NCI-H1694 (cell line): ENCODE data around the gene ADAMTSL1.
A peak's percentile ranks its signal among the peaks of the same experiment; 100 is the strongest.

Source experiments
- DNase-seq: peaks from one replicate; lab custom pipeline; 2025; lab: John Stamatoyannopoulos, UW

The ADAMTSL1 gene

DNA sequence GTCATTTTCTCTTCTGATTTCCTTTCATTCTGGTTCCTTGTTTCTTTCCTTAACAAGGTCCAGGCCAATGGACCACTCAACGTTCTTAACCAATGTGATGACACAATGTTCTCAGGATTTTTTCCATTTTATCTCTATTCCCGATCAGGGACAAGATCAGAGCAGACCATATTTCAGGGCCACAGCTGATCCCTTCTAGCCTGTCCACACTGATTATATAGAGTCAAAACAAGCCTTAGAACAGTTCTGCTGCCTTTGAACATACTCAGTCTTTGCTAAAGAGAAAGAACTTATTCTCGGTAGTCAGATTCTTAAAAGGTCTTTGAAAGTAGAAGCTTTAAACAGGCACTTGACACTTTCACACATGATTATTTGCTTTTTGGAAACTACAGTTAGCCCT lies 188.4 kb downstream of the ADAMTSL1 start:
- no peak for DNase-seq

DNA sequence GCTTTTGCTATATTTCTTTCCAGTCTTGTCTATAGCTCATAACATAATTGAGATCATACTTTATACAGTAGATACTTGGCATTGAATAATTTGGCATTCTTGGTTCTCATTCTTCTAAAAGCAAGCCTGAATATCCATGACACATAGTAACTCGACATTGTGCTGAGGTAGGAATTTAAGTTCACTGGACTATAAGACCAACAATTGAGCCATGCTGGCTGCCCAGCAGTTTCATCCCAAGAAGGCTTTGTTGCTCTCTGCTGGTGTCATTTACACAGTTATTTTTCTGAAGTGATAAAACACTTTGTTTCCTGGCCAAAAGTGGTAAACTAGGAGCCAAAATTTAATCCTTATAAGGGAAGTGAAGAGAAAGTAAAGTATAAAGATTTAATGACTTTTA lies 192.0 kb downstream of the ADAMTSL1 start:
- no peak for DNase-seq

DNA sequence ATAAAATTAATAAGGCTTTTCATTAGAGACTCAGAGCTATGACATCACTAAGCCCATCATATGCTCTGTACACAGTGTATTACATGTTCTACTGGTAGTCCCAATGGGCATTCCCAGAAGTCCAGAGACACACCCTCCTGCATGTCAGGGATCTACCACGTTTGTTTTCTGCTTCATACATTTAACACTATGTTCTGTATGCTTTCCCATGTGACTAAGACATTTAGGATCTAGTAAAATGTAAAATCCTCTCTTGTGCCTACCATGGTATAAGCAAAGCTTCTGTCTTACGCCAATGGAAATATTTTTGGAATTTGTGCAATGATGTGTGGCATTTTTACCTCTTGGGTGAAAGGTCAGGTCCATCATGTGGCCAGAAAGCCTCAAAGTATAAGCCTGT lies 192.4 kb downstream of the ADAMTSL1 start:
- no peak for DNase-seq

DNA sequence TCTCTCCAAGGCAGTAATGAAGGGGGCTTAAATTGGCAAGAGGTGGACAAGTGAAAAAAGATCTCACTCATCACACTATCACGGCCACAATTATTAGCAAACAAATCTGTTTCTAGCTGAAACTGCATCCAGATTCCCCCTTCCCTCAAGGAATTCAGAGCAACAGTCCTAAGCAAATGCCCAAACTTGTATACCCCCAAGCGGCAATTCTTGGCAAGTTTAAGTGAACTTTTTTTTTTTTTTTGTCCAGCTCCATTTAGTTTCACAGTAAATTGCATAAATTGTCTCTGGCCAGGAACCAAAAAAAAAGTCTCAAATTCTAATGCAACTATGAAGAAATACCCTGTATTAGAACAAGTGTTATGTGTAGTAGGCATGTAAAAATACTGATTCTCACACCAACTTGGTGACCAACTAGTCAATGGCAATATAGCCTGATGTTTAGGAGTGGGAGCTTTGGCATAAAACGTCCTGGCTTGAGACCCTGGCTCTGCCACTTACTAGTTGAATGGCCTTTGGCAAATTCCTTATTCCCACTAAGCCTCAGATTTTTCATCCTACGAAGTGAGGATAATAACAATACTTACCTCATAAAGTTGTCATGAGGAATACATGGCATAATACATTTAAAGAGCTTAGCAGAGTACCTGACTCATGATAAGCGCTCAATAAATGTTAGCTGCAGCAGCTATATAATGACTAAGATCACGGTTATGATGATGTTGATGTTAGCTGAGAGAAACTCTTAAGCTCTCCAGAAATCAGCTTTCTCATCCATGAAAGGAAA lies 193.2 kb downstream of the ADAMTSL1 start:
- no peak for DNase-seq

DNA sequence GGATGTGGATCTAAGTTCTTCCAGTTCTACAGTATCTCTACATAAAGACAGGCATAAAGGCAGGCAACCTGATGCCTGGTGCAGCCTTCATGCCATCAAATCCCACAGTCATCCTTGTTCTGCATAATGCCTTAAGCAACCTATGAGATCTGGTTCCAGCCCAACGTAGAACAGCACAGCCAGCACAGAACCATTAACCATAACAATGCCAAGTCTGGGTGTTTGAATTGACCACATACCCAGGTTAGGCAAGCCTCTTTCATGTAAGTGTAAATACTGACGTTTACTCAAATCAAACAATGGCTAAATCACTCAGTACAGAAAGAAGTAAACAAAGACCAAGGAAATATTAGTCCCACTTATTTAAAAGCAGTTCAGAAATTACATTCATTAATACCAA lies 195.0 kb downstream of the ADAMTSL1 start:
- DNase-seq: no peak

DNA sequence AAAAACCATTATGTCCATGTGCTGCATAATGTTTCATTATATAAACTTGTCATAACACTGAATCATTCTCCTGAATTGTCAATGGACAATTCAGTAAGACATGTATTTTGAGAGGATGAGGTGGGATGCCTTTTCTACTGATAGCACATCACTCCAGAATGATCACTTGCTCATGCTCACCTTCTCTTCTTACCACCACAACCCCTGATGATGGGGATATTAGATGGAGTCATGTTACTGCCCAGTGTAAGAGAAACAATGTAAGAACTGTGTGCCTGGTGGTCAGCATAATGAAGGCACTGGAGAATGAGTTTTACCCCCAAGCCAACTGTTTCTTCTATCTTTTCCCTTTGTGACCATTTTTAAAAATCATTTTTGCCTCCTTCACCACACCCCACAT lies 198.8 kb downstream of the ADAMTSL1 start:
- no peak for DNase-seq

DNA sequence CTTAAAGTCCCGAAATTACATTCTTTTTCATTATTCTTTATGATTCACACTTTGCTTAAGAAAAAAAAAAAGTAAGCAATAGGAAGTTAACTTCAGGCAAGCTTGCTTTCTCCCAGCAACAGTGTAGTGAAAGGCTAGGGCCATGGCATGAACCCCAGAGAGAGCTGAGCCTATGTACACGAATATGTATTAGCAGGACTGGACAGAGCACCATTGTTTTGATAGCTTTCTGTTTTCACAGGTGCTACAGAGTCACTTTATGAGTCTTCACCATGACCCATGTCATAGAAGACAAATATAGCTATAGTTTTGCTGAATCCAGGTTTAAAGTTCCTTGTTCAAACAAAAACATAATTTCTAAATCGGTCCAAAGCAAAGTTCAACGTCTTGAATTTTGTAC lies 199.2 kb downstream of the ADAMTSL1 start:
- no peak for DNase-seq

DNA sequence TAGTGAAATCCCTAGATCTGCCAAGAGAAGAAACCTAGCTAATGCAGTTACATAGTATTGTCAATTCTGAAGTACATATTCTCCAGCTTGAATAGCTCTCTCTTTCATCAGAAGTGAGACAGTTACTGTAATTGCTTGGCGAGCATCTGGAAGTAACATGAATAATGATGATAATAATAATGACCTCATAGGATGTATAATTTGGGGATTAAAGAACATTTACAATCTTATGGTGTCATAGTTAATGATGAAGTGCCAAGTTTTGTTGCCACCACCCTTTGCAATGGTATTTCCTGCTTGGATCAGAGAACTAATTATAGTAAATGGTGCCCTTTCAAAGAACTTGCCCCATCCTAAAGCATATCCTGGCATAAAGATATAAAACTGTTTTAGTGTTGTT lies 201.4 kb downstream of the ADAMTSL1 start:
- no peak for DNase-seq

DNA sequence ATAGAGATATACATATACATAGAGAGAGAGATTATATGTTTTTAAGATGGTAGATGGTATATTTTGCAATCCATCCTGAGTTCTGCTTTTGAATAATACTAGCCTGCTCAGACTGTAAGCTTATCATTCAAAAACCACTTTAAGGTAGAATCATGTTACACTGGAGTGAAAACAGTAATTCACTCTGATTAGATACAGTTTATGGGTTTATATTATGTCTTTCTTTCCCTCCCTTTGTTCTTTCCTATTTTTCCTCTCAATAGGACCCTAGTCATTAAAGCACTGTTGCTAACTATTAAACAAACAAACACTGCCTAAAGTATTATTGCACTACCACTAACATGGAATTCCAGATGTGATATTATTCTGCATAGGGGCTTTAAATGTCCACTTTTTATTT lies 202.0 kb downstream of the ADAMTSL1 start:
- DNase-seq: no peak

DNA sequence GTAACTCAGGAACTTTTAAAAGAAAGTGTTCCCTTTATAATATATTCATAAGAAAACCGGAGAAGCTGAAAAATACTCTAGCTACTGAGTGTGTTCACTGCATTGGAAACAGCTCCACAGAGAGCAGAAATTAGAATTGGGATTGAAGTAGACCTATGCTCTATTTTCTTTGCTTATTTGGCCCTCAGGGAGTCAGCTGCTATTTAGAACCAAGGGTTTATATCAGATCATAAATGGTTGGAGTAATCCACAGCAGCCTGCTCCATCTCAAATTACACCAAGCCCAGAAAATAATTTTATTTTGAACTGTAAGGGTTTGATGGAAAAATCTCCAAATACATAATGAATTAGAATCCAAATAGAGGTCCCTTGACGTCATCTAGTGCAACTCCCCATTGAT lies 202.6 kb downstream of the ADAMTSL1 start:
- DNase-seq: no peak

DNA sequence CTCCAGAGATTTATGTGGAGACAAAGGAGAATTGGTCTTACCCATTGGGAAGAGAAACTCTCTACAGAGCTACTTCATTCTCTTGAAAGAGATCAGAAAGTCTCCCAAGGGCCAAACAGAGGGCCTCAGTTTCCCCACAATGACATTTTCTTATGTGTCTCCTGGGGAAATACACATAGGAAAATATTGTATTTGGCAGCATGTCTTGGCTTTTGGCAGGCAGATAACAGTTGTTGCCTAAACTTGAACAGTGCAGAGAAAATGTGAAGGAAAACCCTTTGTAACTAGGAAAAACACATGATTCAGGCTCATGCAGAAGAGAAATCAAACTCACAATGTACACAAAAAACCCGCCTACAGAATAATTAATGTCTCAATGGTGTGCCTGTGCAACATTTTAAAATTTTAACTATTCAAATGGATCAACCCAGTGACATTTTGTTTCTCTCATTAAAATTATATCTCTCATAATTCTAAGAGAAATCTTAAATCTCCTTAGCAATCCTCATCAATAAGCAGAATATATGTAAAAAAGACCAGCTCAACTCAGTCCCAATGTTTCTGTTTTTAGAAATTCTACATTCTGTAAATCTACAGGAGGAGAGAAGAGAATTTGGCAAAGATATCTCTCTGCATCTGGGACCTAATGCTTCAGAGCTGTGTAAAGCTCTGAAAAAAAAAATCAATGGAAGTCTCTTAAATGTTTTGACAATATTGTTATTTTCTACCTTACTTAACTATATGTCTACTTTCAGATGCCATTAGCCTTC lies 205.1 kb downstream of the ADAMTSL1 start:
- no peak for DNase-seq

DNA sequence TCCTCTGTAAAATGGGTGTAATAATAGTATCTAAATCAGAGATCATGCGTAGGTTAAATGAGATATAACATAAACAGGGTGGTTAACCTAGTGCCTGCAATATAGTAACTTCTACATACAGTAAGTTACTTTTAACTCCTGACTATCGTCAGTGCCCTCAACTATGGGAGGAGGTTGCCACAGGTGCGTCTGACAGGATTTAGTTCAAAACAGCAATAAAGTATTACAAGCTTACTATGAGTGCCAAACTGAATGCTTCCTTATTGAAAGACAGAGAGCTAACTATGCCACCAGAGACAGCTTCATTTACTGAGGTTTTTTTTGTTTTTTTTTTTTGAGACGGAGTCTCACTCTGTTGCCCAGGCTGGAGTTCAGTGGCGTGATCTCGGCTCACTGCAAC lies 209.0 kb downstream of the ADAMTSL1 start:
- no peak for DNase-seq

DNA sequence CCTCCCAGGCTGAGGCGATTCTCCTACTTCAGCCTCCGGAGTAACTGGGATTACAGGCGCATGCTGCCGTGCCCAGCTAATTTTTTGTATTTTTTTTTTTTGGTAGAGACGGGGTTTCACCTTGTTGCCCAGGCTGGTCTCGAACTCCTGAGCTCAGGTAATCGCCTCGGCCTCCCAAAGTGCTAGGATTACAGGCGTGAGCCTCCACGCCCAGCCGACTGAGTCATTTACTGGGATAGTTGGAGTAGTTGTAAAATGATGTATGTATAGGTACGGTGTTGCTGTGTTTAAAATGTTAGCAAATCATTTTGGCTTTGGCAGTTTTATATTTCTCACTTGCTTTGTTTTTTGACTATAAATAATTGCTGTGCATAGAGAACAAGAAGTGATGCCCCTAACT lies 209.4 kb downstream of the ADAMTSL1 start:
- no peak for DNase-seq

DNA sequence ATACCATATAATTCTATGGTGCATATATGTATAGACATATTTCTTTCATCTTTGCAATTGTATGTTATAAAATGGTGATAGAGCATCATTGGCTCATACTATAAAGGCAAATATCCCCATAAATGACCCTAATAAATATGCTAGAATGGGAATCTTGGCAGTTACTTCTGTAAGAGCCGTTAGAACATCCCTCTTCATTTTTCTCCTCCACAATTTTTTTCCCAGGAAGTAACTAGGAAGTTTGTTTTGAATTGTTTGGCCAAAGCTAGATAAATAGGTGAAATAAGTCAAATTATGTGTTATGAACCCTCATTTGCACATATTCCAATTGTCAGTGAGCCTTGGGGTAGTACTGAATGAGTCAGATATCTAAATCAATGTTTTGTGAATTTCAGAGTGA lies 209.9 kb downstream of the ADAMTSL1 start:
- no peak for DNase-seq

DNA sequence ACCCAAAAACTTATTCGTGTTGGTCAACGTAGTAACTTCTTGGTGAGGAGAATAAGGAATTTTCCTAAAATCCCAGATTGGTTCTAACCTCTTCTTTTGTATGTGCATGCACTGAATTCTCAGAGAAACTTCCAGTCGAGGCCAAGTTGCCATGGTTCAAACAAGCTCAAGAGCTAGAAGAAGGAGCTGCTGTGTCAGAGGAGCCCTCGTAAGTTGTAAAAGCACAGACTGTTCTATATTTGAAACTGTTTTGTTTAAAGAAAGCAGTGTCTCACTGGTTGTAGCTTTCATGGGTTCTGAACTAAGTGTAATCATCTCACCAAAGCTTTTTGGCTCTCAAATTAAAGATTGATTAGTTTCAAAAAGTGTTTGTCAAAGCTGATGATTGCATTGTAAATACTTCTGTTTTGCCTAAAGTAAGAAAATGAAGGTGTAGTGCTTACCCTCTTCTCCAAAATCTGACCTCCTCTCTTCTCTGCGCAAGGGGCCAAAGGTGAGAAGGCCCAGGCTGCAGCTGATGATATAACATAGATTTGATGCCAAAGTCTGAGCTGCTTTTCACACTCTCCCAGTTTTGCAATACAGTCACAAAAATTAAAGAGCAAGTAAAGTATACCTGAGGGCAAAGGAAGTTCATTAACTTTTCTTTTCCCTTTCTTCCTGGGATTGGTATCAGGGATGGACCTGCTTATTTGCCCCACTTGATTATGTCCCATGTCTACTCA lies 210.8 kb downstream of the ADAMTSL1 start:
- DNase-seq: no peak

DNA sequence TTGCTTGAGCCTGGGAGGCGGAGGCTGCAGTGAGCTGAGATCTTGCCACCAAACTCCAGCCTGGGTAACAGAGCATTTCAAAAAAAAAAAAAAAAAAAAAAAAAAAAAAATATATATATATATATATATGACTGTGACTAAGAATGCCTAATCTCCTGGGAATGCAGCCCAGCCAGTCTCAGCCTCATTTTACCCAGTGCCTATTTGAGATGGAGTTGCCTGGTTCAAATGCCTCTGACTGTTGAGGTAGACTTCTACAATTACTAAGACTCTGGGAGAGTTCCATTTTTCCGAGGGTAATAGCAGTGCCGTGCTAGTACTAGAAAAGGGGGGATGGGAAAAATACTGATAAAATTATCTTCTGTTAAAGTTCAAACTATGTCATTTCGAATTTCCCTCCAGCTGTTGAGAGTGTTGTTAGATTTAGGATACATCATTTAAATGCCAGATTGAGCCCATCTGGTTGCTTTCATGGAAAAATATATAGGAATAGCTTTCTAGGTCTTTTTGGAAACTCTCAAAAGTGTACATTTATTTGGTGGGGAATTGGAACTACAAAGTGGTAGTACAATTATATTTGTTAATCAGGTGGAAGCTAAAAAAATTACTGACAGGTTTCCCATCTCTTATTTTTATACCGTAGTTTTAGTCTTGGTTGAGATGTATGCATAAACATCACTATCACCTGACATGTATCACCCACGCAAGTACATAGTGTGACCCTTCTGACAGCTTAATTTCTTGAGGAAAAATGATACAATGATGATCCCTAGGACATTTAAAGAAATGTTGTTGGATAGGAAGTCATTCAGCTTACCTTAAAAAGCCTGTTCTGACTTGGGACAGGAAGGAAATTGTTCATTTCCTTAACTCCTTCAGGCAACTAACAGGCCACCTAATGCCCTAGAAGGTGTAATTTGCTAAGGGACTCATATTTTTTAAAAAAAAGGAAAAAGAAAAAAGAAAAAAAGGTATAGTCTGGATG lies 214.9 kb downstream of the ADAMTSL1 start:
- DNase-seq: peak; percentile 3

DNA sequence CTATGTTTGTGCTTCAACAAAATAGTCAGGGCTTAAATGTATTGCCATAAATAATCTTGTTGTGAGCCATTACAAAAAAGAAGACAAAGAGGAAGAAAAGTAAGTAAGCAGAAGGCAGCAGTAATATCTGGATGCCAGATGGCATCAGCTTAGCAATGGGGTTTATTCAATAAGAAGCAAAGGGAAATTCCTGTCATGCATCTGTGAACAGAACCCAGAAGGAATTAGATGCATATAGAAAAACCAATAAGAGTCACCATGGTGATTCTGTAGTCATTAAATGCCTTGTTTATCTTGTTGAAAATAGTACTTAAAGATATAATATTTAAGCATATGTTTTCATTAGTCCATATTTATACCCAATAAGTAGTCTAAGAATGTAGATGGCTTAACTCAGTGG lies 216.0 kb downstream of the ADAMTSL1 start:
- DNase-seq: no peak

DNA sequence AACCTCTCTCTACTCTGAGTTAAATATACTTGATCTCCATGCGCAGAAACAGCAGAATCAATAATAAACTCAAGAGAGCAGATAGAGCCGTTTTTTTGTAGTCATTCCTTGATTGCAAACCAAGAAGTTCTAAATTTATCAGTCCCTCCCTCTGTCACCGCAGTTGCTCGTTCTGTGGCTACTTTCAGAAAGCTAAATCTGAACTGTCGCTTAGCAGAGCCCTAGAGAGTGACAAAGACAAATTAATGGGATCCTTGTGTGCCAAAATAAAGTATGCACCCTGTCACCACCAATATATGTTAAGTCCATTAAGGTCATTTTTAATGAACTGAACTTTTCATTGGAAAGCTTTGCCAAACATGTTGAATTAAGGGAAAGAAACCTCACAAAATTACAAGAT lies 218.3 kb downstream of the ADAMTSL1 start:
- no peak for DNase-seq

DNA sequence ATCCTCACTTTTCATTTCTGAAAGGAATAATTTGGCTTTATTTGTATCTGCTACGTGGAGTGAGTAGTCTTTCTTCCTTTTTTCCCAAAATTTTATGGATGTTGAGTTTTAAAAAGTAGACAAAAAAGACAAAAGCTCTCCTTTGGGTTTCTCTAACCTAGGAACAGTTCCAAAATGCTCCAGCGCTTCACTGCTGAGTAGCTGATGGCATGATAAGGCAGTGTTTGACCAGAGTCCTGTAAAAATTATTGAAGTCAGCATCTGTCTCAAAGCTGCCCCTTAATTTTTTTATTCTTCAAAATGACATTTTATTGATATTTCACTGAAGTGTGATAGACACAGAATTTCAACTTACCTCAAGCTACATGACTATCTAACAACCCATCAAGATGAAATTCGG lies 219.0 kb downstream of the ADAMTSL1 start:
- no peak for DNase-seq

DNA sequence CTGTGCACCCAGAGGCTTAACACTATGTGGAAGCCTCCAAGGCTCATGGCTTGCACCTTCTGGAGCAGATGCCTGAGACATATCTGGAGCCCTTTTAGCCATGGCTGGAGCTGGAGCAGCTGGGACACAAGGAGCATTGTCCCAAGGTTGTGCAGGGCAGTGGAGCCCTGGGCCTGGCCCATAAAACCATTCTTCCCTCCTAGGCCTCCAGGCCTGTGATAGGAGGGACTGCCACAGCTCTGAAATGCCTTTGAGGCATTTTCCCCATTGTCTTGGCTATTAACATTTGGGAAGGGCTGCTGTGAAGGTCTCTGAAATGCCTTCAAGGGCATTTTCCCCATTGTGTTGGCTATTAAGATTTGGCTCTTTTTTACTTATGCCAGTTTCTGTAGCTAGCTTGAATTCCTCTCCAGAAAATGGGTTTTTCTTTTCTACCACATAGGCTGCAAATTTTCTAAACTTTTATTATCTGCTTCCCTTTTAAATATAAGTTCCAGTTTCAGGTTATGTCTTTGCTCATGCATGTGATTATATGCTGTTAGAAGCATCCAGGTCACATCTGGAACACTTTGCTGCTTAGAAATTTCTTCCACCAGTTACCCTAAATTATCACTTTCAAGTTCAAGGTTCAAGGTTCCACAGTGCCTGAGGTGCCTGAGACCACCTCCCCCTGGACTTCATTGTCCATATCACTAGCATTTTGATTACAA lies 221.2 kb downstream of the ADAMTSL1 start:
- DNase-seq: no peak

DNA sequence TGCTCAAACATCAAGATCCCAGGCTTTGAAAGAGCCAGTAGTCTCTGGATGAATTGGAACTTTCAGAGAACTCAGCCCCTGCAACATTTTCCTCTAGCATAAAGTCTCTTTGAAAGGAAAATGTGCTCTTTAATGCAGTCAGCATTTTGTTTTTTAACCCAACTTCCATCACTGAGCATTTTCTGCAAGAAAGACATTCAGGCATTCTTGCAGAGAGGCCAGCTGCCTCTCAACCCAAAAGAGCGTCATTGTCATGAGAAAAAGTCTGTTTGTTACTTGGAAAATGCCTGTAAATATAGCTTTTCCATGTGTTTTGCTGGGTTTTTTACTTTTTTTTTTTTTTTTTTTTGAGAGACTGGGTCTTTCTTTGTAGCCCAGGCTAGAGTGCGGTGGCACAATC lies 225.0 kb downstream of the ADAMTSL1 start:
- no peak for DNase-seq
